Motor neuron (in vitro differentiated cells): ENCODE results near the gene COL9A3. TPM values are rescaled to one million over a fixed set of nuclear protein-coding genes. Genes with fewer than 3 reads are reported as not detected.
A peak's percentile ranks its signal among the peaks of the same experiment; 100 is the strongest.

ENCODE experiments used
- ATAC-seq, 8 experiments: fragments of 200-7000 bp; cut with Tn5 transposase; replicated peaks in 6 of 8; 2 replicates each; pipeline ENCODE4 v1.8.0; 2021; ENCODE audit warnings: mild to moderate bottlenecking in 8 of 8, moderate library complexity in 8 of 8
- H3K27ac ChIP-seq, 2 donors: fragments of 250-450 bp; sonication (Bioruptor Pico); 2 replicates each; pipeline ENCODE4 v1.9.0; 2021; ENCODE audit warnings: antibody characterized with exemption in 2 of 2, mild to moderate bottlenecking in 2 of 2, moderate library complexity in 1 of 2
- H3K4me1 ChIP-seq, 2 donors: fragments of 250-450 bp; sonication (Bioruptor Pico); replicated peaks in 1 of 2; 2 replicates each; pipeline ENCODE4 v1.6.1; 2021; ENCODE audit warnings: antibody characterized with exemption in 2 of 2, mild to moderate bottlenecking in 2 of 2, moderate library complexity in 1 of 2
- H3K4me3 ChIP-seq, 5 donors: fragments of 250-450 bp; sonication (Bioruptor Pico); 2 replicates each; pipeline ENCODE4 v1.9.0; 2021; ENCODE audit warnings: antibody characterized with exemption in 5 of 5, mild to moderate bottlenecking in 5 of 5, moderate library complexity in 4 of 5
- WGBS, 10 experiments: fragments of 450-650 bp; shearing (Covaris generic); methylation state at CpG; one replicate each; pipeline ENCODE4 v1.0.0; 2022; 5-methylcytosine and 5-hydroxymethylcytosine counted together
- in situ Hi-C, 9 experiments: fragments of 400-800 bp; cut with MboI; loops; one replicate each; pipeline ENCODE4 v1.15.0; 2021; ENCODE audit warnings: low sequenced_read_pairs in 9 of 9, low pct_unique_long_range_greater_than_20kb in 2 of 9; ENCODE audit not compliant: unreplicated experiment in 9 of 9
- total RNA-seq, 8 experiments: library from RNA; unstranded; fragments of 300-600 nt; gene quantifications; 2 replicates each; pipeline versions ENCODE4 v1.2.3 to v1.2.4, GENCODE V29; 2022

The COL9A3 gene
- 10 to 100 TPM in 1 of 8 experiments, 1 to 10 TPM in 5, under 1 TPM in 2; 0.60 to 19.5 (median 2.0) TPM for total RNA-seq

GRCh38 chr20:62816884-62817873 lies at the start of gene COL9A3:
TSS of gene COL9A3 (plus strand) at chr20:62817050. CDS start at chr20:62817065, 15 bp downstream.
- in situ Hi-C loops: no loop called here
- peak within 1 kb of the TSS in 1 of 2 donors; percentile 73 for H3K27ac ChIP-seq
- peaks cover 13 to 34% of the 10 kb centered on the region in 2 donors for H3K4me1 ChIP-seq
- ATAC-seq: peak in 5 of 8 experiments; percentile 2 to 49 (median 35)
- peak within 1 kb of the TSS; percentile 7 to 20 (median 14) for H3K4me3 ChIP-seq
- WGBS, 10 experiments: no CpG with 5 or more reads among the region's 108 CpGs

GRCh38 chr20:62768234-62768546 lies 48.7 kb upstream of the COL9A3 start:
- ATAC-seq: peak in 2 of 8 experiments; percentile 1 to 2
- in situ Hi-C loops: no loop called here
- 43 to 100% (median 100%) methylated on average over 1 to 4 of the region's 8 CpGs; no CpG with 5 or more reads in 5 of the 10 experiments for WGBS, 10 experiments
- Histone ChIP-seq H3K27ac (peak overlapping the region; percentile 48 to 53), H3K4me1 (peaks cover 37 to 58% of the 10 kb centered on the region in 2 donors), H3K4me3 (no peak overlapping the region)

GRCh38 chr20:62768551-62769287 lies 48.1 kb upstream of the COL9A3 start:
- Histone ChIP-seq H3K4me1 (peaks cover 42 to 63% of the 10 kb centered on the region in 2 donors), H3K27ac (peak overlapping the region; percentile 48 to 53), H3K4me3 (no peak overlapping the region)
- peak in 6 of 8 experiments; percentile 46 to 78 (median 60) for ATAC-seq
- WGBS, 10 experiments: 8 to 47% (median 44%) methylated on average over 3 to 15 of the region's 21 CpGs; no CpG with 5 or more reads in 4 of the 10 experiments
- in situ Hi-C loops: no loop called here

GRCh38 chr20:62769346-62770071 lies 47.3 kb upstream of the COL9A3 start:
- Histone ChIP-seq H3K4me1 (peaks cover 50 to 70% of the 10 kb centered on the region in 2 donors), H3K4me3 (no peak overlapping the region), H3K27ac (no peak overlapping the region)
- in situ Hi-C loops: no loop called here
- no peak for ATAC-seq
- 58 to 90% methylated on average over 2 to 3 of the region's 16 CpGs; no CpG with 5 or more reads in 8 of the 10 experiments for WGBS, 10 experiments

DNA sequence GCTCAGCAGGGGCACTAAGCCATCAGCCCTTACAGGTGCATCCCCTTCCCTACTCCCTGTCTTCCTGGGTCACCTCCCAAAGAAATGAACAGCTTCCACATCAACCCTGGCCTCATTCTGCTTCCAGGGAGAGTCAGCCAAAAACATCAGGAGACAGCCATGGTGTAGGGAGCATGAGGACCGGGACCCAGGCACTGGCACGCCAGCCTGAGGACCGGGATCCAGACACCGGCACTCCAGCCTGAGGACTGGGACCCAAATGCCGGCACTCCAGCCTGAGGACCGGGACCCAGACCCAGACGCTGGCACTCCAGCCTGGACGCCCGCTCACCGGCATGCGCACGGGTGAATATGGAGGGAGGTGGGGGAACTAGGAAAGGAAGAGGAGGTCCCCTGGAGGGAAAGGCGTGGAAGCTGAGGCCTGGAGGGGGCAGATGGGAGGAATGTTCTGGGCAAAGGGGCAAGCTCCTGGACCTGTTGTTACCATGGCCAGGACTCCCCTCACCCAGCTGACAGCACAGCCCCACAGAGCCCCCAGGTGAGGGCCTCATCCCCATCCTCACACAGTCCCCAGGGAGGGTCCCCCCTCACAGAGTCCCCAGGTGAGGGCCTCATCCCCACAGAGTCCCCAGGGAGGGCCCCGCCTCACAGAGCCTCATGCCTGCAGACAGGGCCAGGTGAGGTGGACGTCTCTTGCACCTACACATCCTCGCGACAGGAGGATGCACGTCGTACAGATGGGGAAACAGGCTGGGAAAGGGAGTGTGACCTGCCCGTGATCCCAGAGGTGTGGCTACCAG lies 46.5 kb upstream of the COL9A3 start:
- WGBS, 10 experiments: 90 to 100% (median 91%) methylated on average over 3 to 5 of the region's 20 CpGs; no CpG with 5 or more reads in 5 of the 10 experiments
- in situ Hi-C loops: no loop called here

GRCh38 chr20:62770916-62771315 lies 45.9 kb upstream of the COL9A3 start:
- Histone ChIP-seq H3K4me1 (peaks cover 58 to 74% of the 10 kb centered on the region in 2 donors), H3K27ac (no peak overlapping the region), H3K4me3 (no peak overlapping the region)
- 73 to 90% methylated on average over 2 to 8 of the region's 14 CpGs; no CpG with 5 or more reads in 8 of the 10 experiments for WGBS, 10 experiments
- in situ Hi-C loops: no loop called here
- no peak for ATAC-seq

More for the DNA sequence above, 46.5 kb upstream of the COL9A3 start:
- H3K4me3 ChIP-seq: no peak overlapping the region
- no peak overlapping the region for H3K27ac ChIP-seq
- no peak for ATAC-seq
- peaks cover 56 to 70% of the 10 kb centered on the region in 2 donors for H3K4me1 ChIP-seq

DNA sequence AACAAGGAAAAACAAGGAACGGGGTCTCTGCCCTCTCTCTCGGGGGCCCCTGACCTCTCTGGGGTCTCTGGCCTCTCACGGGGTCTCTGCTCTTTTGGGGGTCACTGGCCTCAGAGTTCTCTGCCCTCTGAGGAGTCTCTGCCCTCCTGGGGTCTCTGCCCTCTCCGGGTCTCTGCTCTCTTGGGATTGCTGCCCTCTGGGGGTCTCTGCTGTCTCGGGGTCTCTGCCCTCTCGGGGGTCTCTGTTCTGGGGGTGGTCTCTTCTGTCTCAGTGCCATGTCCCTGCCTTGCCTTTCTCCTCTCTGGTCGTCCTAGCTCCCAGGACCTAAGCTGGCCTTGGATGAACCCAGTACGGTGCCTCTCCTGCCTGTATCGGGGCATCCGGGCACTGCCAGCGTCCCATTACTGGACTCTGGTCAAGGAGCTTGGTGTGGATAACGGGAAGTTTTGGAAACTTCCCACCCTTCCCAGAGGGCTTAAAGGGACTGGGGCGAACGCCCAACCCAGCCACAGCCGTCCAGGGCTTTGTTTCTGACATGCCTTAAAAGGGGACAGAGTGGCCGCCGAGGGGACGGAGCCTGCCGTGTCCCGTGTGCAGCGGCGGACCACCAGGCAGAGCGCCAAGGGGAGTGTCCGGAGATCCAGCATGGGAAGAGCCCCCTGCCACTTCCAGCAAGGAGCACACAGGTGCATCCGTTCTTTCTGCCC lies 45.3 kb upstream of the COL9A3 start:
- in situ Hi-C loops: no loop called here
- H3K27ac ChIP-seq: no peak overlapping the region

DNA sequence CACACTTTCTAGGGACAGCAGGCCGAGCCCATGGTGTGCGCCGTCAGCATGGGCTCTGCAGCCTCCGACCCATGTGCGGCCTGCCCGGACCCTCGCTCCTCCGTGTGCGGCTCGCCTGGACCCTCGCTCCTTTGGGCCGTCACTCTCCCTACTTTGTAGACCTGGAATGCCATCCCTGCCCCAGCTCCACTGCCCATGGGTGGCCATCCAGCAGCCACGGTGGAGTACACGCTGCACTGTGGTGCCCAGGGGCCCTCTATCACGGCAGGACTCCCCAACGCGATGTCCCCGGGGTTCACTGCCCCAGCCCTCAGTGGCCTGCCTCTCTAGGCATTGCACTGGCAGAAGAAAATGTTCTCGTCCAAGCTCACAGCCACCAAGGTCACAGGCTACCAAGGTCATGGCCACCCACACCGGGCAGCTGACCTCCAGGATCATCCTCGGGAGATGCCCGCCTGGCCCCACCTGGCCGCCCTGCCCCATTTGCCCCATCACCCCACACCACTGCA lies 44.7 kb upstream of the COL9A3 start:
- WGBS, 10 experiments: 78 to 100% (median 80%) methylated on average over 1 to 7 of the region's 23 CpGs; no CpG with 5 or more reads in 6 of the 10 experiments
- no peak for ATAC-seq
- Histone ChIP-seq H3K4me1 (peaks cover 58 to 76% of the 10 kb centered on the region in 2 donors), H3K27ac (no peak overlapping the region), H3K4me3 (no peak overlapping the region)
- in situ Hi-C loops: no loop called here

More for the DNA sequence above, 45.3 kb upstream of the COL9A3 start:
- ATAC-seq: no peak
- Histone ChIP-seq H3K4me1 (peaks cover 58 to 76% of the 10 kb centered on the region in 2 donors), H3K4me3 (no peak overlapping the region)
- 71 to 100% (median 92%) methylated on average over 3 to 10 of the region's 25 CpGs; no CpG with 5 or more reads in 4 of the 10 experiments for WGBS, 10 experiments

- Histone ChIP-seq H3K27ac (no peak overlapping the region), H3K4me1 (peaks cover 57 to 77% of the 10 kb centered on the region in 2 donors), H3K4me3 (no peak overlapping the region)
- in situ Hi-C loops: no loop called here
- no peak for ATAC-seq
- 0 to 100% (median 75%) methylated on average over 1 to 7 of the region's 11 CpGs; no CpG with 5 or more reads in 4 of the 10 experiments for WGBS, 10 experiments
These were observed 44.2 kb upstream of the COL9A3 start for GRCh38 chr20:62772619-62772989.

GRCh38 chr20:62772990-62773844 lies 43.6 kb upstream of the COL9A3 start:
- peak overlapping the region; percentile 66 to 84 for H3K27ac ChIP-seq
- ATAC-seq: peak; percentile 6 to 49 (median 28)
- no peak overlapping the region for H3K4me3 ChIP-seq
- 5 to 100% (median 59%) methylated on average over 1 to 10 of the region's 19 CpGs; no CpG with 5 or more reads in 2 of the 10 experiments for WGBS, 10 experiments
- H3K4me1 ChIP-seq: peaks cover 51 to 71% of the 10 kb centered on the region in 2 donors
- in situ Hi-C loops: no loop called here
